HCT116 (cell line): Measurements from ENCODE around the gene TMPRSS3. TPM values are rescaled to one million over a fixed set of nuclear protein-coding genes. Genes with fewer than 3 reads are reported as not detected.

ENCODE experiments used
- ATAC-seq: fragments of 200-7000 bp; cut with Tn5 transposase; 2 replicates; pipeline ENCODE4 v1.9.1; 2020; ENCODE audit warnings: mild to moderate bottlenecking, moderate library complexity
- BruUV-seq: library from RNA; stranded (reverse); fragments of 400-500 nt; replicated peaks from 2 replicates; lab custom pipeline; 2021; lab: Mats Ljungman, UMichigan
- CTCF ChIA-PET: fragments of 300-600 bp; sonication (Branson Sonifier 250); formaldehyde crosslinking; loops from one replicate; lab custom pipeline; 2021; ENCODE audit warnings: antibody characterized with exemption; lab: Charles Lee
- POLR2A ChIA-PET: fragments of 300-600, 350-600 bp; sonication (Branson Sonifier 250); formaldehyde crosslinking; loops from one replicate; lab custom pipeline; 2021; ENCODE audit warnings: antibody characterized with exemption; lab: Charles Lee
- RAD21 ChIA-PET, 2 experiments: fragments of 300-600 bp; sonication (Branson Sonifier 250); formaldehyde crosslinking; loops; one replicate each; lab custom pipeline; 2023; ENCODE audit warnings: low total read pairs in 2 of 2; ENCODE audit not compliant: uncharacterized antibody in 2 of 2, unreplicated experiment in 2 of 2, low non-redundant PET in 1 of 2; lab: Charles Lee
- DNase-seq: peaks from one replicate; pipeline ENCODE4 v3.0.0-alpha.2; 2010; ENCODE audit warnings: low read depth, low spot score
- H2AFZ ChIP-seq: fragments of 200-600 bp; shearing (Covaris generic), sonication (generic); 2 replicates; pipeline ENCODE4 v1.6.1; 2017; ENCODE audit warnings: low read depth, mixed run types, mixed read lengths, antibody characterized with exemption, low read length; ENCODE audit not compliant: poor library complexity, severe bottlenecking
- H3K27ac ChIP-seq: 2 replicates; pipeline ENCODE4 v1.5.1; 2012; ENCODE audit warnings: low read depth, low read length
- H3K27me3 ChIP-seq: fragments of 200-600 bp; sonication (generic); 2 replicates; pipeline ENCODE4 v1.6.1; 2016; ENCODE audit warnings: mixed run types, low read length, mixed read lengths; ENCODE audit not compliant: insufficient read depth
- H3K36me3 ChIP-seq, 2 experiments: fragments of 200-500 bp in 1 of 2; fragments of 200-600 bp in 1 of 2; sonication (Bioruptor generic) in 1 of 2; sonication (generic) in 1 of 2; 2 replicates each; pipeline versions ENCODE4 v1.5.1 to v1.6.1; 2014 to 2016; ENCODE audit warnings: low read length in 2 of 2, inconsistent platforms in 1 of 2, mixed read lengths in 1 of 2, mixed run types in 1 of 2; ENCODE audit not compliant: insufficient read depth in 2 of 2, control insufficient read depth in 1 of 2
- H3K4me1 ChIP-seq, 2 experiments: fragments of 200-600 bp in 1 of 2; sonication (generic) in 1 of 2; 2 replicates each; pipeline versions ENCODE4 v1.5.1 to v1.6.1; 2012 to 2017; ENCODE audit warnings: low read length in 2 of 2, inconsistent platforms in 1 of 2, mild to moderate bottlenecking in 1 of 2, mixed read lengths in 1 of 2, mixed run types in 1 of 2, moderate library complexity in 1 of 2; ENCODE audit not compliant: insufficient read depth in 2 of 2, control insufficient read depth in 1 of 2
- H3K4me2 ChIP-seq: fragments of 200-600 bp; sonication (generic); 2 replicates; pipeline ENCODE4 v1.6.1; 2017; ENCODE audit warnings: mixed run types, low read length, mixed read lengths
- H3K4me3 ChIP-seq, 2 experiments: fragments of 200-600 bp in 1 of 2; sonication (generic) in 1 of 2; replicated peaks in 1 of 2; 2 replicates each; pipeline ENCODE4 v1.5.1; 2011 to 2016; ENCODE audit warnings: low read length in 2 of 2, control low read depth in 1 of 2, low read depth in 1 of 2, mild to moderate bottlenecking in 1 of 2, mixed read lengths in 1 of 2, mixed run types in 1 of 2
- H3K79me2 ChIP-seq: fragments of 200-600 bp; sonication (generic); 2 replicates; pipeline ENCODE4 v1.6.1; 2017; ENCODE audit warnings: mild to moderate bottlenecking, mixed run types, low read length, moderate library complexity, mixed read lengths; ENCODE audit not compliant: insufficient read depth
- H3K9ac ChIP-seq: fragments of 200-600 bp; sonication (generic); 2 replicates; pipeline ENCODE4 v1.6.1; 2016; ENCODE audit warnings: low read length, mixed read lengths
- H3K9me2 ChIP-seq: fragments of 200-600 bp; sonication (generic), shearing (Covaris generic); 2 replicates; pipeline ENCODE4 v1.6.1; 2017; ENCODE audit warnings: mixed run types, mild to moderate bottlenecking, moderate library complexity; ENCODE audit not compliant: insufficient read depth
- H3K9me3 ChIP-seq, 2 experiments: fragments of 200-500 bp in 1 of 2; fragments of 200-600 bp in 1 of 2; sonication (Bioruptor generic) in 1 of 2; sonication (generic) in 1 of 2; 2 replicates each; pipeline ENCODE4 v1.6.1; 2014 to 2017; ENCODE audit warnings: low read length in 2 of 2, mixed read lengths in 2 of 2, inconsistent platforms in 1 of 2, low read depth in 1 of 2, mild to moderate bottlenecking in 1 of 2, mixed run types in 1 of 2, moderate library complexity in 1 of 2; ENCODE audit not compliant: control insufficient read depth in 1 of 2, insufficient read depth in 1 of 2
- H4K20me1 ChIP-seq: fragments of 200-600 bp; sonication (generic), shearing (Covaris generic); 2 replicates; pipeline ENCODE4 v1.6.1; 2017; ENCODE audit warnings: mixed run types, mild to moderate bottlenecking, moderate library complexity; ENCODE audit not compliant: insufficient read depth
- CEBPB ChIP-seq: IDR thresholded peaks from 2 replicates; pipeline ENCODE4 v1.6.1; 2012; ENCODE audit warnings: low read depth
- EGR1 ChIP-seq: IDR thresholded peaks from 2 replicates; pipeline ENCODE4 v1.6.1; 2012; ENCODE audit warnings: low read depth
- ELF1 ChIP-seq: IDR thresholded peaks from 2 replicates; pipeline ENCODE4 v1.6.1; 2012; ENCODE audit warnings: low read depth, borderline replicate concordance
- EZH2 ChIP-seq: fragments of 200-600 bp; sonication (generic); IDR thresholded peaks from 2 replicates; pipeline ENCODE4 v1.6.1; 2017; ENCODE audit warnings: antibody characterized with exemption, mixed run types
- POLR2A ChIP-seq: IDR thresholded peaks from 2 replicates; pipeline ENCODE4 v1.7.0; 2011; ENCODE audit warnings: borderline replicate concordance; ENCODE audit not compliant: insufficient read depth, insufficient read length; ENCODE audit errors: extremely low read depth
- POLR2AphosphoS5 ChIP-seq: IDR thresholded peaks from 2 replicates; pipeline ENCODE4 v1.6.1; 2011; ENCODE audit warnings: mild to moderate bottlenecking, low read depth, low read length, moderate library complexity
- RAD21 ChIP-seq: IDR thresholded peaks from 2 replicates; pipeline ENCODE4 v1.6.1; 2012; ENCODE audit warnings: low read depth, mild to moderate bottlenecking
- SIN3A ChIP-seq: IDR thresholded peaks from 2 replicates; pipeline ENCODE4 v1.6.1; 2012; ENCODE audit warnings: low read depth
- SRF ChIP-seq: IDR thresholded peaks from 2 replicates; pipeline ENCODE4 v1.6.1; 2012; ENCODE audit warnings: low read depth
- ZFX ChIP-seq: fragments of 450-650 bp; IDR thresholded peaks from 2 replicates; pipeline ENCODE4 v1.6.1; 2017
- ZNF274 ChIP-seq: fragments of 200-500 bp; sonication (Bioruptor generic); IDR thresholded peaks from 2 replicates; pipeline ENCODE4 v1.6.1; 2014; ENCODE audit warnings: mild to moderate bottlenecking, low read depth, low read length, inconsistent platforms
- intact Hi-C: fragments of 100-400 bp; cut with micrococcal nuclease; formaldehyde crosslinking; loops from 2 replicates; pipeline ENCODE4 v1.10.0; 2022
- total RNA-seq: library from RNA; stranded (reverse); gene quantifications from one replicate; pipeline ENCODE4 v1.2.1, GENCODE V29; 2021; ENCODE audit not compliant: unreplicated experiment
- TF ChIP-seq, protein P1 (sequence below): IDR thresholded peaks from 2 replicates; pipeline ENCODE4 v1.6.1; 2012; ENCODE audit warnings: low read depth
- TF ChIP-seq, protein P2 (sequence below), 3 experiments: fragments of 200-600 bp in 1 of 3; sonication (generic) in 1 of 3; IDR thresholded peaks in 2 of 3; conservative IDR thresholded peaks in 1 of 3; 2 replicates each; pipeline ENCODE4 v1.5.1; 2012 to 2017; ENCODE audit warnings: low read depth in 2 of 3, low read length in 2 of 3, antibody characterized with exemption in 1 of 3, borderline replicate concordance in 1 of 3, control low read depth in 1 of 3, mild to moderate bottlenecking in 1 of 3, mixed read lengths in 1 of 3, mixed run types in 1 of 3, moderate library complexity in 1 of 3; ENCODE audit not compliant: insufficient read depth in 1 of 3
- TF ChIP-seq, protein P3 (sequence below): IDR thresholded peaks from 2 replicates; pipeline ENCODE4 v1.6.1; 2011; ENCODE audit warnings: mild to moderate bottlenecking, low read length, moderate library complexity; ENCODE audit not compliant: insufficient replicate concordance; ENCODE audit errors: extremely low read depth

Gene TMPRSS3
- total RNA-seq, 1 experiment from 2014 or later, result not detected

DNA sequence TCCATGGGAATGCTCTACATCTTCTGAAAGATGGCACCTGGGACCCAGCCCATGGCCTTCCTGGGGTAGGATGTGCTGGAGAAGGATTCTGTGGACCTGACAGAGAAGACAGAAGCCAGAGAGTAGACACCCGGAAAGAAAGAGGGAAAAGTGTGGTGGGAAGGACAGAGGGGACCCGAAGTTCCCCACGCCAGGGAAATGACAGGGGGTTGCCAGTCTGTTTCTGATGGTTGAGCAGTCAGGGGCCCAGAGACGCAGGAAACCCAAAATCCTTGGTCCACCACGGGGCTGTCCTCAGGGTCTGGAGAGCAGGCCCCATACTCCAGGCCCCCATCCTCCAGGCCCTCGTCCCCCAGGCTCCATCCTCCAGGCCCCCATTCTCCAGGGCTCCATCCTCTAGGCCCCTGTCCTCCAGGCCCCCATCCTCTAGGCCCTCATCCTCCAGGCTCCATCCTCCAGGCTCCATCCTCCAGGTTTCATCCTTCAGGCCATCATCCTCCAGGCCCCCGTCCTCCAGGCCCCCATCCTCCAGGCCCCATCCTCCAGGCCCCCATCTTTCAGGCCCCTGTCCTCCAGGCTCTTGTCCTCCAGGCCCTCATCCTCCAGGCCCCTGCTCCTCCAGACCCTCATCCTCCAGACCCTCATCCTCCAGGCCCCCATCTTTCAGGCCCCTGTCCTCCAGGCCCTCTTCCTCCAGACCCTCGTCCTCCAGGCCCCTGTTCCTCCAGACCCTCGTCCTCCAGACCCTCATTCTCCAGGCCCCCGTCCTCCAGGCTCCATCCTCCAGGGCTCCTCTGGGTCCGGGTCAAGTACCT is 44.0 kb downstream of the TMPRSS3 start (continued):
- TF ChIP-seq, protein P1, sequence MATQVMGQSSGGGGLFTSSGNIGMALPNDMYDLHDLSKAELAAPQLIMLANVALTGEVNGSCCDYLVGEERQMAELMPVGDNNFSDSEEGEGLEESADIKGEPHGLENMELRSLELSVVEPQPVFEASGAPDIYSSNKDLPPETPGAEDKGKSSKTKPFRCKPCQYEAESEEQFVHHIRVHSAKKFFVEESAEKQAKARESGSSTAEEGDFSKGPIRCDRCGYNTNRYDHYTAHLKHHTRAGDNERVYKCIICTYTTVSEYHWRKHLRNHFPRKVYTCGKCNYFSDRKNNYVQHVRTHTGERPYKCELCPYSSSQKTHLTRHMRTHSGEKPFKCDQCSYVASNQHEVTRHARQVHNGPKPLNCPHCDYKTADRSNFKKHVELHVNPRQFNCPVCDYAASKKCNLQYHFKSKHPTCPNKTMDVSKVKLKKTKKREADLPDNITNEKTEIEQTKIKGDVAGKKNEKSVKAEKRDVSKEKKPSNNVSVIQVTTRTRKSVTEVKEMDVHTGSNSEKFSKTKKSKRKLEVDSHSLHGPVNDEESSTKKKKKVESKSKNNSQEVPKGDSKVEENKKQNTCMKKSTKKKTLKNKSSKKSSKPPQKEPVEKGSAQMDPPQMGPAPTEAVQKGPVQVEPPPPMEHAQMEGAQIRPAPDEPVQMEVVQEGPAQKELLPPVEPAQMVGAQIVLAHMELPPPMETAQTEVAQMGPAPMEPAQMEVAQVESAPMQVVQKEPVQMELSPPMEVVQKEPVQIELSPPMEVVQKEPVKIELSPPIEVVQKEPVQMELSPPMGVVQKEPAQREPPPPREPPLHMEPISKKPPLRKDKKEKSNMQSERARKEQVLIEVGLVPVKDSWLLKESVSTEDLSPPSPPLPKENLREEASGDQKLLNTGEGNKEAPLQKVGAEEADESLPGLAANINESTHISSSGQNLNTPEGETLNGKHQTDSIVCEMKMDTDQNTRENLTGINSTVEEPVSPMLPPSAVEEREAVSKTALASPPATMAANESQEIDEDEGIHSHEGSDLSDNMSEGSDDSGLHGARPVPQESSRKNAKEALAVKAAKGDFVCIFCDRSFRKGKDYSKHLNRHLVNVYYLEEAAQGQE, result no peak
- no peak for TF ChIP-seq ZFX
- no peak for TF ChIP-seq EZH2
- TF ChIP-seq, protein P2, sequence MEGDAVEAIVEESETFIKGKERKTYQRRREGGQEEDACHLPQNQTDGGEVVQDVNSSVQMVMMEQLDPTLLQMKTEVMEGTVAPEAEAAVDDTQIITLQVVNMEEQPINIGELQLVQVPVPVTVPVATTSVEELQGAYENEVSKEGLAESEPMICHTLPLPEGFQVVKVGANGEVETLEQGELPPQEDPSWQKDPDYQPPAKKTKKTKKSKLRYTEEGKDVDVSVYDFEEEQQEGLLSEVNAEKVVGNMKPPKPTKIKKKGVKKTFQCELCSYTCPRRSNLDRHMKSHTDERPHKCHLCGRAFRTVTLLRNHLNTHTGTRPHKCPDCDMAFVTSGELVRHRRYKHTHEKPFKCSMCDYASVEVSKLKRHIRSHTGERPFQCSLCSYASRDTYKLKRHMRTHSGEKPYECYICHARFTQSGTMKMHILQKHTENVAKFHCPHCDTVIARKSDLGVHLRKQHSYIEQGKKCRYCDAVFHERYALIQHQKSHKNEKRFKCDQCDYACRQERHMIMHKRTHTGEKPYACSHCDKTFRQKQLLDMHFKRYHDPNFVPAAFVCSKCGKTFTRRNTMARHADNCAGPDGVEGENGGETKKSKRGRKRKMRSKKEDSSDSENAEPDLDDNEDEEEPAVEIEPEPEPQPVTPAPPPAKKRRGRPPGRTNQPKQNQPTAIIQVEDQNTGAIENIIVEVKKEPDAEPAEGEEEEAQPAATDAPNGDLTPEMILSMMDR (IDR thresholded peaks at IDR 0.05 in 2 of 3, conservative IDR thresholded peaks at IDR 0.05 in 1 of 3; ENCODE audit: borderline replicate concordance in 1 of 3, insufficient read depth in 1 of 3, low read depth in 2 of 3, low read length in 2 of 3), result no peak
- no peak for TF ChIP-seq CEBPB
- TF ChIP-seq ELF1, result no peak

DNA sequence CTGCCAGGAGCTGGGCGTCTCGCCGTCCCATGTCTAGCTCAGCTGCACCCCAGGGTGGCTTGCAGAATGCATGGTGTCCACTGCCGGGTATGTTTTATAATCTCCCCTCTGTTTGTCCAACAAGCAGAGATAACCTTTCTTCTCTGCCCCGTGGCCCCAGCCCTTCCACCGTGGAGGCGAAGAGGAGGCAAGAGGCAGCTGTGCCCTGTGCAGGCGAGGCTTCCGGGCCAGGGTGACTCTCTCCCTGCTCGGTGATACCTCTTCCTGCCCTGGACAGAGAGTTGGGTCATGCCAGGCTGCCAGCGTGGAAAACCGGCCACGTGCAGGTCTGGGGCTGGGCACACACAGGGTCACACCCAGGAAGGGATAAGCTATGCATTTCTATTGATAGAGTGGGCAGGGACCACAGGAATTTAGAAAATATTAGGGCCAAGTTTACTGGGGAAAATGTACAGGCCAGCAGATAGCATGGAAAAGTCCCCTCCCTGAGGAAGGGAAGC is 44.9 kb downstream of the TMPRSS3 start, which contains the start of gene TFF2:
Gene TFF2 (minus strand): TSS at position 68 of the 500 bp plus-strand sequence. CDS start 37 bp downstream, at position 31.
- CTCF ChIA-PET, result no interaction called here
- no peak within 1 kb of the TSS for H3K4me2 ChIP-seq
- no peak for ATAC-seq
- TF ChIP-seq, protein P3, sequence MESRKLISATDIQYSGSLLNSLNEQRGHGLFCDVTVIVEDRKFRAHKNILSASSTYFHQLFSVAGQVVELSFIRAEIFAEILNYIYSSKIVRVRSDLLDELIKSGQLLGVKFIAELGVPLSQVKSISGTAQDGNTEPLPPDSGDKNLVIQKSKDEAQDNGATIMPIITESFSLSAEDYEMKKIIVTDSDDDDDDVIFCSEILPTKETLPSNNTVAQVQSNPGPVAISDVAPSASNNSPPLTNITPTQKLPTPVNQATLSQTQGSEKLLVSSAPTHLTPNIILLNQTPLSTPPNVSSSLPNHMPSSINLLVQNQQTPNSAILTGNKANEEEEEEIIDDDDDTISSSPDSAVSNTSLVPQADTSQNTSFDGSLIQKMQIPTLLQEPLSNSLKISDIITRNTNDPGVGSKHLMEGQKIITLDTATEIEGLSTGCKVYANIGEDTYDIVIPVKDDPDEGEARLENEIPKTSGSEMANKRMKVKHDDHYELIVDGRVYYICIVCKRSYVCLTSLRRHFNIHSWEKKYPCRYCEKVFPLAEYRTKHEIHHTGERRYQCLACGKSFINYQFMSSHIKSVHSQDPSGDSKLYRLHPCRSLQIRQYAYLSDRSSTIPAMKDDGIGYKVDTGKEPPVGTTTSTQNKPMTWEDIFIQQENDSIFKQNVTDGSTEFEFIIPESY, result no peak
- TF ChIP-seq POLR2A (no peak), RAD21 (no peak), POLR2AphosphoS5 (no peak), EGR1 (no peak), SRF (no peak), EZH2 (no peak), ZNF274 (no peak), SIN3A (no peak)

More for the DNA sequence above, 44.9 kb downstream of the TMPRSS3 start, which contains the start of gene TFF2:
- POLR2A ChIA-PET, result no interaction called here
- Histone ChIP-seq H3K79me2 (no peaks in the 10 kb centered on the region), H3K9me3 (no peaks in the 10 kb centered on the region), H3K9me2 (no peaks in the 10 kb centered on the region), H3K4me1 (no peaks in the 10 kb centered on the region), H2AFZ (no peak within 1 kb of the TSS), H3K9ac (no peak within 1 kb of the TSS), H3K4me3 (no peak within 1 kb of the TSS), H3K27me3 (no peaks in the 10 kb centered on the region), H3K36me3 (no peaks in the 10 kb centered on the region), H4K20me1 (no peaks in the 10 kb centered on the region), H3K27ac (no peak within 1 kb of the TSS)
- BruUV-seq, result no TSS peak
- RAD21 ChIA-PET, result no interaction called here
- no peak for DNase-seq
- intact Hi-C loops, result no loop called here
